Left renal cortex interstitium (tissue), 4 donors: ENCODE results near the gene RPA3. TPM values are rescaled to one million over a fixed set of nuclear protein-coding genes. Genes with fewer than 3 reads are reported as not detected.
A peak's percentile ranks its signal among the peaks of the same experiment; 100 is the strongest.

Experiments
- DNase-seq, 4 donors: peaks; one replicate each; pipeline ENCODE4 v3.0.0-alpha.2; 2013; ENCODE audit warnings: low read depth in 4 of 4, low spot score in 2 of 4, missing footprints in 1 of 4
- polyA plus RNA-seq, 4 donors: library from polyadenylated mRNA; unstranded; fragments of 120-200 nt; gene quantifications; one replicate each; pipeline ENCODE4 v1.2.1, GENCODE V29; 2013; ENCODE audit not compliant: insufficient read length in 4 of 4

RPA3 gene
- polyA plus RNA-seq, 4 donors: 55.9 to 80.5 (median 58.1) TPM

- DNase-seq: no peak
Observed at GRCh38 chr7:7736671-7737070, 18.3 kb upstream of the RPA3 start.

DNA sequence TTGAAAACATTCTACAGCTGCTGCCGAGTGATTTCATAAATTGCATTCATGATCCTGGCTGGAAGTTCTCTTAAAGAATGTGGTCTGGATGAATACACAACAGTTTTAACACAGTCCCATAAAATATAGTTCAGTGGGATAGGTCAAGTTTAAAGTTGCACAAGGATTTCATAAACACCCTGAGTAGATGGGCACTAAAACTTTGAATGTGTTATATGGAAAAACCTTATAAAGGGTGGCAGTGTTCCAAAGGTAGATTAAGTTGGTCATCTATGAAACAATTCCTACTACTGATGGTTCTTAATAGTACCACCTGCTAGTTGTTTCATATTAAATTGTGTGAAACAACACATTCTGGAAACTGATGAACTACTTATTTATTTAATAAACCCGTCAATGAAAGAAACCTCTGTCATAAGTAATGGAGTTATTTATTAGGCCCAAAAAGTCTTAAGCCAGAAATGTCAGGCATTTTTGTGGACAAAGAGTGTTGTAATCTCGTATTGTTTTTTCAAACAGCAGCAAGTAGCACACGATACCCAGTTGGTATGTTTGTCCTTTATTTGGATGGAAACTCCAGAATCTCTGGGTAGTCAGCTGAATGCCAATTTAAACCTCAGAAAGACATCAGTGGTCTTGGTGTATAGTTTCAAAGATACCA, 14.3 kb upstream of the RPA3 start:
- no peak for DNase-seq

DNA sequence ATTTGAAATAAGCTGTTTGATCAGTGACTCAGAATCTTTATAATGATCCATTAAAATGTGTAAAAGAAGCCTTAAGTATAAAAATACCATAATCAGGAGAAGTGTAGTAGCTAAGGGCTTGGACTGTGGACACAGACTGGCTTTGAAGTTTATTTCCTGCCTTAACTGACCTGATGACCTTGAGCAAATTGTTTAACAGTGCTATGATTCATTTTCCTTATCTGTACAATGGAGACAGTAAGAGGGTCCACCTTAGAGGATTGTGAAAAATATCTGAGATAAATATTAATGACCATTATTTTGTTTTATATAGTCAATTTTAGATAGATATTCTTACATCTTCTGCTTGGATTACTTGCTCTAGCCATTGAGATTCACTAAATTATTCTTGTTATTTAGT, 13.3 kb upstream of the RPA3 start:
- DNase-seq: no peak

DNA sequence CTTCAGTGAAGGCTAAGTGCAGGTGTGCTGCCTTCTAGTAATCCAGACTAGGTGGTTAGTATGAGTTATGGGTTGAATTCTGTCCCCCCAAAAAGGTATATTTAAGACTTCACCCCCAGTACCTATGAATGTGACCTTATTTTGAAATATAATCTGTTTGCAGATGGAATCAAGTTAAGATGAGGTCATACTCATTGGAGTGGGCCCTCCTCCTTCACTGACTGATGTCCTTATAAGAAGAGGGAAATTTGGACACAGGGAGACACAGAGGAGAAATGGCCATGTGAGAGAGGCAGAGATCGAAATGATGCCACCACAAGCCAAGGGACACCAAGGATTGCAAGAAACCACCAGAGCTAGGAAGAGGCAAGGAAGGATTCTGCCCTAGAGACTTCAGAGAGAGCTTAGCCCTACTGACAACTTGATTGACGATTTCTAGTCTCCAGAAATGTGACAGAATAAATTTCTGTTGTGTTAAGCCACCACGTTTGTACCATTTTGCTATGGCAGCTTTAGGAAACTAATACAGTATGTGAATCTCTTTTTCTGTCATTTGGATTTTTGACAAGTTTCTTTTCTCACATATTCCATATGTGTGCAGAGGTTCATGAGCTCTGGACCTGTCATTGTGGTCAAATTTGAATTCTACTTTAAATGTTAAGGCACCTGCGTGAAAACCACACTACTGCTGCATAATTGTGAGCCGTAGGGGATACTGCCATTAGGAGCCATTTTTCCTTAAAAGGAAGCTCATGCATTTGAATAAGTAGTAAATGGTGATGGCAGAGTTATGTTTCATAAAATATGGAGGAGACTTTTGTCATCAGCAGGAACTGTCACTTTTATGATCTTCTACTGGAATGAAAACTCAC, 2.6 kb upstream of the RPA3 start:
- DNase-seq: no peak

GRCh38 chr7:7720193-7720592, 1.8 kb upstream of the RPA3 start:
- DNase-seq: no peak

DNA sequence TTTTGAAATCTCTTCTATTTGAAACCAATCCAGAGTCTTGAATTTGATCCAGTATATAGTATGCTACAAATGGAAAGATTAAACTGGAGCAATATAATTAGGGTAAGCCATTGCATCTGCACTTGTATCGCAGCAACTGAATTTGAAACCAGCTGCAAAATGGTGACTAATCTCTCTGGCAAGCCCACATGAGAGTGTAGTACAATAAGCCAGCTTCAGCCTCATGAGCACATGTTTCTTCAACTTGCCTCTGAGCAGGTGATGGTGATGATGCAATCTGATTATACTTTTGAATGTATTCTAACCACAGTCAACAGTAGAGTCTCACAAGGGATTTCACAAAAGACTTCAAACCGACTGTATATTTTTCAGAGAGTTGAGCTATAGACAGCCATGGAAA, 829 bp upstream of the RPA3 start:
- DNase-seq: no peak

GRCh38 chr7:7713730-7714129, 4.7 kb downstream of the RPA3 start:
- DNase-seq: no peak

DNA sequence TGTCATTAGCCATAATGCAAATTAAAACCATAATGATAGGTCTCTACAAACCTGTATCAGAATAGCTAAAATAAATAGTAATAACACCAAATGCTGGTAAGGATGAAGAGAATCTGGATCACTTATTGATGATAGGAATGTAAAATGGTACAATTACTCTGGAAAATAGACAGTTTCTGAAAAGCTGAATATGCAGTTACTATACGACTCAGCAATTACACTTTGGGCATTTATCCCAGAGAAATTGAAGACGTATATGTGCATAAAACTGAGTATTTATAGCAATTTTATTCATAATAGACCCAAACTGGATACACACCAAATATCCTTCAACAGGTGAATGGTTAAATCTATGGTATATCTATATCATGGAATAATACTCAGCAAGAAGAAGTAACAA, 7.9 kb downstream of the RPA3 start:
- no peak for DNase-seq

- no peak for DNase-seq
Observed at GRCh38 chr7:7709291-7709690, 9.1 kb downstream of the RPA3 start.

DNA sequence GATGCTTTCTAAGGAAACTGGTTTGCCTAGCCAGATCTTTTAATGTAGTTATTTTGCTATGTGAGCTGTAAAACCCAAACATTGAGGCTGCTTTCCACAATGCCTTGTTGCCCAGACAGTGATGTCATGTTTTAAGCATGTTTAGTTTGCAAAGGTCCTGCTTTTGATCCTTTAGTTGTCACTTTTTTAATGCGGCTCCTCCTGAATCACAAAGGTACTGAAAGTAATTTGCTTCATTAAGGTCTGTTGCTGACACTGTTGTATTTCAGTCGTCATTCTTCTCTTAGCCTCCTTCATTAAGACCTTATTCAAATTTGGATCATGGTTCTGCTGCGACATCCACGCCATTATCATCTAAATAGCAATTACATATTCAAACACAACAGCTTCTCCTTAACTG, 10.6 kb downstream of the RPA3 start:
- peak in 1 of 4 donors; percentile 25 for DNase-seq

DNA sequence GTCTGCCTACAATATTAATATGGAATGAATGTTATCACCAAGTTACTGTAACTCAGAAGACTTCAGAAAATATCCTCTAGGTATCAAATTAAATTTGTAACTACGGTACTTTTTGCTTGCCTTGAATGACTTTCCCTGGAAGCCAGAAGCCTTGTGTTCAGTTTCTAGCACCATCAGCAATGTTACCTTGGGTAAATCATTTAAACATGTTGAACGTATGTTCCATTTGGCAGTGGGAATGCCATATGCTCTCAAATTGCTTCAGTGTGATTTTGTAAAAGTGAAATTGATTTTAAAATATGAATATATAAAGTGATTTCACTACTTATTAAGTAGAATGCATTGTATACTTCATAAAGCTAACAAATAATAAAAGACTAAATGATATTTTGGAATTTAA, 11.2 kb downstream of the RPA3 start:
- DNase-seq: no peak

DNA sequence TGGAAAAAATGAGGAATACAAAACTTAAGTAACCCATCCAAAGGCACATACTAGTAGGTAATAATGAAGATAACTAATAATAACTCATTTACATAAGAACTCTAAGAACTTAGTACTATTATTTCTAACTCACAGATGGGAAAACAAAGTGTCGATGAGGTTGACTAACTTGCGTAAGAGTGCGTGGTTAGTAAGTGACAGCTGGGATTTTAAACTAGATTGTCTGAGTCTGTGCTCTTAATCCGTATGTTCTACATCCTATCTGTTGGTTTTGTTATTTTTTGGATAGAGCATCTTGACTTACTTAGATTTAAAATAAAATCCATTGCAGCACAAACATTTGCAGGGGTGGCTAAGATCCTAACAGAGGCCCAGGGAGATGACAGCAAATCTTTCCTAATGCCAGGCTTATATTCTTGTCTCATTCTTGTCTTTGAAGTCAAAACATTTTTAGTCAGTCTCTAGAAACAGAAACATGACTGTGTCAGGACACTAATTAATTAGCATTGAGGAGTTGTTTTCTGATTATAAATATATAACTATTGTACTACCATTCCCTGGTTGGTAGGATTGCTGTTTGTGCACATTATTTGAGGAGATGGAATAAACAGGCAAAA, 11.7 kb downstream of the RPA3 start:
- no peak for DNase-seq

DNA sequence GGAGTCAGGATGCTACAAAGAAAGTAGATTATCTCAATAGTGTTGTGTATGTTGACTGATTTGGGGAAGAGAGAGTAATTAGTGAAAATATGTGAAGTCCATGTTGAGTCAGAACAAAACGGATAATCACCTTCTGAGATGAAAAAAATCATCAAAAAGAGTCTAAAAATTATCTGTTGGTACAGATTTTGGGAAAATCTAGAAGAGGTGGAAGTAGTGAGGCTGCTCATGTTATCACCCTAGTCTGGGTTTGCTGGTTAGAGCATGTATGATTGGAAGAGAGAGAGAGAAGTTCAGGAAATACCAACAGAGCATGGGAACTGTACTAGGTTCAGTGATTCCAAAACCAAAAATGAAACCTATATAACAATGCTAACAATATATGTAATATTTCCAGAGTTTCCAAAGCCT, 12.3 kb downstream of the RPA3 start:
- no peak for DNase-seq

GRCh38 chr7:7705318-7705717, 13.1 kb downstream of the RPA3 start:
- DNase-seq: no peak

- no peak for DNase-seq
Observed at GRCh38 chr7:7704867-7705266, 13.5 kb downstream of the RPA3 start.

DNA sequence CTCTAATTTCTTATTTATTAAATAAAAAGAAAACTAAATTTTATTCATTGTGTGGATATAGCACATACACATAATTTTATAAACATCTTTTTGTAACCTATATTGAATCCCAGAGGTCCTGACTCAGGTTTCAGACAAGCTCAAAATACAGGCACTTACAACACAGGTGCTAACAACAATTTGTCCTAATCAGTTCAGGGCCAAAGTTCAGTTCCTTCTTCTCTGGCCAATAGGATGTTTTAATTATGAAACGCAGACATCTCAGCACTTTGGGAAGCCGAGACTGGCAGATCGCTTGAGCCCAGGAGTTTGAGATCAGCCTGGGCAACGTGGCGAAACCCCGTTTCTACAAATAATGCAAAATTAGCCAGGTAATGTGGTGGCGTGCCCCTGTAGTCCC, 15.0 kb downstream of the RPA3 start:
- DNase-seq: no peak

GRCh38 chr7:7702826-7703225, 15.6 kb downstream of the RPA3 start:
- DNase-seq: no peak

DNA sequence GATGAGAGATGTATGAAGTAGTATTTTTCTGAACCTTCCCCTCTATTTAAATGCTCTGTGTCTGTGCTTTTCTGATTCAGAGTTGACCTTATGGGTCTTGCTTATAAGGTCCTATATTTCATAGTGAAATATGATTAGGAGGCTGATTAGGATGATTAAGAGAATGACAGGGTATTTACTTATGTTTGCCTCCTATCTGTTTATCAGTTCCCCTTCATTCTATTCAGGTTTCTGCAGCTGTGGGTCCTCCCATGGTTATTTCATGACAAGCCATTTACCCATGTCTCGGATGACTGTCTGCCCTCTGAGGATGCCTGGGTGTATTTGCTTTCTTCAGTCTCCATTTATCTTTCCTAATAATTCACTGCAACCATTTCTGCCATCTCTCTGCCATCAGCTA, 16.9 kb downstream of the RPA3 start:
- no peak for DNase-seq

DNA sequence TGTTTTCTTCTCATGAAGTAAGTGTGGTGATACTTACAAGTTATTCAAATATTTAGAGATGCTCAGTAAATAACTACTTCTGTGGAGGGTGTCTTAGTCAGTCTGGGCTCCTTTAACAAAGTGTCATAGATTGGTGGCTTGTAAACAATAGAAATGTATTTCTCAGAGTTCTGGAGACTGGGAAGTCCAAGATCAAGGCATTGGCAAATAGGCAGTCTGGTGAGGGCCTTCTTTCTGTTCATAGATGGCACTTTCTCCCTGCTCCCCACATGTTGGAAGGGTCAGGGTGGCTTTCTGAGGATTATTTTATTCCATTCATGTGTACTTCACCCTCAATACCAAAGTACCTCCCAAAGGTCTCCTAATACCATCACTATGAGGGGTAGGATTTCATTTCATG, 18.4 kb downstream of the RPA3 start:
- no peak for DNase-seq

GRCh38 chr7:7699380-7699779, 19.0 kb downstream of the RPA3 start:
- DNase-seq: no peak

DNA sequence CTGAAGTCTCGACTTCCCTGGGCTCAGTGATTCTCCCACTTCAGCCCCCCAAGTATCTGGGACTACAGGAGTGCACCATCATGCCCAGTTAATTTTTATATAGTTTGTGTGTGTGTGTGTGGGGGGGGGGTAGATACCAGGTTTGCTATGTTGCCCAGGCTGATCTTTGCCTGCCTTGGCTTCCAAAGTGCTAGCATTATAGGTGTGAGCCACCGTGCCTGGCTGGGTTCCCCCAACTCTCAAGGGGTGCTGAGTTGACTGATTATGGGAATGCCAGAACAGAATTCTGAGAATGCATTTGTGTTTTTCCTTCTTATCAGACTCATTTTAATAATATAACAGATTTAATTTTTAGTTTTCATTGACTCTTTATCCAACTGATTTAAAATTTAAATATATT, 19.5 kb downstream of the RPA3 start:
- no peak for DNase-seq
